Glutamatergic neuron (in vitro differentiated cells): ENCODE measurements around the gene MRPS9. TPM values are rescaled to one million over a fixed set of nuclear protein-coding genes. Genes with fewer than 3 reads are reported as not detected.
A peak's percentile ranks its signal among the peaks of the same experiment; 100 is the strongest.

Experiments
- DNase-seq: peaks from one replicate; pipeline ENCODE4 v3.0.0; 2022
- H3K27ac Mint-ChIP-seq: one replicate; pipeline ENCODE4 v1.8.0; 2020; ENCODE audit warnings: mild to moderate bottlenecking, mixed read lengths, inconsistent platforms; ENCODE audit not compliant: unreplicated experiment
- H3K27me3 Mint-ChIP-seq: one replicate; pipeline ENCODE4 v1.8.0; 2020; ENCODE audit warnings: mild to moderate bottlenecking, moderate library complexity, mixed read lengths, inconsistent platforms; ENCODE audit not compliant: unreplicated experiment
- H3K36me3 Mint-ChIP-seq: one replicate; pipeline ENCODE4 v1.8.0; 2020; ENCODE audit warnings: mild to moderate bottlenecking, mixed read lengths, inconsistent platforms; ENCODE audit not compliant: unreplicated experiment
- H3K4me1 Mint-ChIP-seq: one replicate; pipeline ENCODE4 v1.8.0; 2020; ENCODE audit warnings: mild to moderate bottlenecking, low read depth, mixed read lengths, inconsistent platforms; ENCODE audit not compliant: unreplicated experiment
- H3K4me3 Mint-ChIP-seq: one replicate; pipeline ENCODE4 v1.8.0; 2020; ENCODE audit warnings: mild to moderate bottlenecking, mixed read lengths, inconsistent platforms; ENCODE audit not compliant: unreplicated experiment
- H3K9me3 Mint-ChIP-seq: one replicate; pipeline ENCODE4 v1.8.0; 2020; ENCODE audit warnings: mild to moderate bottlenecking, moderate library complexity, mixed read lengths, inconsistent platforms; ENCODE audit not compliant: unreplicated experiment
- CTCF ChIP-seq: fragments of 200-600 bp; sonication (generic); IDR thresholded peaks from one replicate; pipeline ENCODE4 v1.5.0; 2021; ENCODE audit not compliant: partially characterized antibody, unreplicated experiment
- total RNA-seq: library from RNA; stranded (reverse); fragmentation: NEBNext Ultra II Directional; extraction: Animal tissue kit (Norgen Biotek cat#: 25700); gene quantifications from one replicate; pipeline ENCODE4 v1.2.1, GENCODE V29; 2021; ENCODE audit not compliant: unreplicated experiment

Gene MRPS9
- total RNA-seq, 1 donor from 2014 or later: 20.3 TPM

- TF ChIP-seq CTCF: no peak
- no peaks in the 10 kb centered on the region for H3K36me3 Mint-ChIP-seq
- H3K4me1 Mint-ChIP-seq: no peaks in the 10 kb centered on the region
- peaks cover 5% of the 10 kb centered on the region for H3K9me3 Mint-ChIP-seq
- H3K4me3 Mint-ChIP-seq: no peak overlapping the region
- DNase-seq: no peak
- peaks cover 5% of the 10 kb centered on the region for H3K27me3 Mint-ChIP-seq
- no peak overlapping the region for H3K27ac Mint-ChIP-seq
Observed at GRCh38 chr2:105138643-105139042, 100.8 kb downstream of the MRPS9 start.

GRCh38 chr2:105139556-105140239 lies 101.8 kb downstream of the MRPS9 start:
- Mint-ChIP-seq H3K4me3 (no peak overlapping the region), H3K27me3 (peaks cover 8% of the 10 kb centered on the region), H3K9me3 (peaks cover 9% of the 10 kb centered on the region), H3K36me3 (no peaks in the 10 kb centered on the region), H3K4me1 (peaks cover under 1% of the 10 kb centered on the region), H3K27ac (no peak overlapping the region)
- TF ChIP-seq CTCF: no peak
- DNase-seq: no peak

GRCh38 chr2:105140240-105140568 lies 102.3 kb downstream of the MRPS9 start:
- TF ChIP-seq CTCF: no peak
- Mint-ChIP-seq H3K27ac (no peak overlapping the region), H3K4me3 (no peak overlapping the region), H3K4me1 (peaks cover 4% of the 10 kb centered on the region), H3K36me3 (no peaks in the 10 kb centered on the region), H3K27me3 (peaks cover 10% of the 10 kb centered on the region), H3K9me3 (peaks cover 10% of the 10 kb centered on the region)
- no peak for DNase-seq

- peaks cover 10% of the 10 kb centered on the region for H3K27me3 Mint-ChIP-seq
- no peak for TF ChIP-seq CTCF
- DNase-seq: no peak
- H3K4me3 Mint-ChIP-seq: no peak overlapping the region
- H3K9me3 Mint-ChIP-seq: peaks cover 10% of the 10 kb centered on the region
- H3K4me1 Mint-ChIP-seq: peaks cover 4% of the 10 kb centered on the region
- no peaks in the 10 kb centered on the region for H3K36me3 Mint-ChIP-seq
- peak overlapping the region; percentile 11 for H3K27ac Mint-ChIP-seq
Observed at GRCh38 chr2:105141099-105141614, 103.3 kb downstream of the MRPS9 start.

- Mint-ChIP-seq H3K27ac (no peak overlapping the region), H3K4me1 (peaks cover 4% of the 10 kb centered on the region), H3K4me3 (no peak overlapping the region), H3K36me3 (no peaks in the 10 kb centered on the region), H3K9me3 (peaks cover 10% of the 10 kb centered on the region), H3K27me3 (peaks cover 10% of the 10 kb centered on the region)
- no peak for DNase-seq
- no peak for TF ChIP-seq CTCF
Observed at GRCh38 chr2:105142239-105142638, 104.4 kb downstream of the MRPS9 start.
